Left lung (tissue), 10 donors: ENCODE results near the gene KCND3. TPM values are rescaled to one million over a fixed set of nuclear protein-coding genes. Genes with fewer than 3 reads are reported as not detected.

Source experiments
- ATAC-seq: fragments of 200-7000 bp; cut with Tn5 transposase; one replicate; pipeline ENCODE4 v1.9.1; 2020; ENCODE audit warnings: moderate library complexity
- DNase-seq, 4 donors: peaks; one replicate each; pipeline ENCODE4 v3.0.0-alpha.2; 2013 to 2020
- H3K27ac ChIP-seq, 2 donors: fragments of 200-600 bp; sonication (generic) in 1 of 2; one replicate each; pipeline versions ENCODE4 v1.5.0 to v1.8.0; 2020 to 2021
- H3K27me3 ChIP-seq, 2 donors: fragments of 200-600 bp; sonication (generic) in 1 of 2; one replicate each; pipeline versions ENCODE4 v1.5.0 to v1.8.0; 2020 to 2021
- H3K36me3 ChIP-seq, 2 donors: fragments of 200-600 bp; sonication (generic) in 1 of 2; one replicate each; pipeline versions ENCODE4 v1.5.0 to v1.8.0; 2020 to 2021
- H3K4me1 ChIP-seq, 2 donors: fragments of 200-600 bp; one replicate each; pipeline ENCODE4 v1.8.0; 2021
- H3K4me3 ChIP-seq, 2 donors: fragments of 200-600 bp; sonication (generic) in 1 of 2; one replicate each; pipeline versions ENCODE4 v1.5.0 to v1.8.0; 2020 to 2021; ENCODE audit warnings: mild to moderate bottlenecking in 1 of 2
- H3K9me3 ChIP-seq, 2 donors: fragments of 200-600 bp; sonication (generic) in 1 of 2; one replicate each; pipeline versions ENCODE4 v1.5.0 to v1.8.0; 2020 to 2021
- intact Hi-C, 2 donors: fragments of 100-400 bp; cut with DNase I; formaldehyde crosslinking; loops; one replicate each; pipeline versions ENCODE4 v1.11.2 to v1.14.2; 2022
- polyA plus RNA-seq, 6 donors: library from polyadenylated mRNA; unstranded; fragments of 120-200 nt; gene quantifications; one replicate each; pipeline ENCODE4 v1.2.1, GENCODE V29; 2013; ENCODE audit not compliant: insufficient read length in 6 of 6
- total RNA-seq, 2 donors: library from RNA; stranded (reverse); fragmentation: NEBNext Ultra II Directional; extraction: Animal tissue kit (Norgen Biotek cat#: 25700); gene quantifications; one replicate each; pipeline ENCODE4 v1.2.1, GENCODE V29; 2021
- TF ChIP-seq, protein P1 (sequence below), 2 donors: fragments of 200-600 bp; sonication (generic) in 1 of 2; IDR thresholded peaks; one replicate each; pipeline versions ENCODE4 v1.5.0 to v1.8.0; 2021; ENCODE audit warnings: antibody characterized with exemption in 2 of 2
- donor health status: DM: no; HTN: yes; CAD: no.
- donor health status: DM: no; HTN: no; CAD: no.

The KCND3 gene
- total and polyA plus RNA-seq, 8 donors = 0.32 to 10.2 (median 0.58) TPM

GRCh38 chr1:111751906-111752575 is 237.4 kb downstream of the KCND3 start:
- no peaks in the 10 kb centered on the region for H3K27me3 ChIP-seq
- DNase-seq (no peak), ATAC-seq (no peak)
- H3K4me1 ChIP-seq = peaks cover 11 to 18% of the 10 kb centered on the region in 2 donors
- no peak overlapping the region for H3K27ac ChIP-seq
- H3K36me3 ChIP-seq = no peaks in the 10 kb centered on the region
- intact Hi-C loops = loop anchor here in 1 of 2 donors (10.0 kb wide), 1 partner anchor 247 kb away; the partner anchor contains the start of genes ADORA3 and TMIGD3
- TF ChIP-seq, protein P1, sequence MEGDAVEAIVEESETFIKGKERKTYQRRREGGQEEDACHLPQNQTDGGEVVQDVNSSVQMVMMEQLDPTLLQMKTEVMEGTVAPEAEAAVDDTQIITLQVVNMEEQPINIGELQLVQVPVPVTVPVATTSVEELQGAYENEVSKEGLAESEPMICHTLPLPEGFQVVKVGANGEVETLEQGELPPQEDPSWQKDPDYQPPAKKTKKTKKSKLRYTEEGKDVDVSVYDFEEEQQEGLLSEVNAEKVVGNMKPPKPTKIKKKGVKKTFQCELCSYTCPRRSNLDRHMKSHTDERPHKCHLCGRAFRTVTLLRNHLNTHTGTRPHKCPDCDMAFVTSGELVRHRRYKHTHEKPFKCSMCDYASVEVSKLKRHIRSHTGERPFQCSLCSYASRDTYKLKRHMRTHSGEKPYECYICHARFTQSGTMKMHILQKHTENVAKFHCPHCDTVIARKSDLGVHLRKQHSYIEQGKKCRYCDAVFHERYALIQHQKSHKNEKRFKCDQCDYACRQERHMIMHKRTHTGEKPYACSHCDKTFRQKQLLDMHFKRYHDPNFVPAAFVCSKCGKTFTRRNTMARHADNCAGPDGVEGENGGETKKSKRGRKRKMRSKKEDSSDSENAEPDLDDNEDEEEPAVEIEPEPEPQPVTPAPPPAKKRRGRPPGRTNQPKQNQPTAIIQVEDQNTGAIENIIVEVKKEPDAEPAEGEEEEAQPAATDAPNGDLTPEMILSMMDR (IDR thresholded peaks at IDR 0.05) = no peak
- H3K9me3 ChIP-seq = no peaks in the 10 kb centered on the region
- H3K4me3 ChIP-seq = no peak overlapping the region

DNA sequence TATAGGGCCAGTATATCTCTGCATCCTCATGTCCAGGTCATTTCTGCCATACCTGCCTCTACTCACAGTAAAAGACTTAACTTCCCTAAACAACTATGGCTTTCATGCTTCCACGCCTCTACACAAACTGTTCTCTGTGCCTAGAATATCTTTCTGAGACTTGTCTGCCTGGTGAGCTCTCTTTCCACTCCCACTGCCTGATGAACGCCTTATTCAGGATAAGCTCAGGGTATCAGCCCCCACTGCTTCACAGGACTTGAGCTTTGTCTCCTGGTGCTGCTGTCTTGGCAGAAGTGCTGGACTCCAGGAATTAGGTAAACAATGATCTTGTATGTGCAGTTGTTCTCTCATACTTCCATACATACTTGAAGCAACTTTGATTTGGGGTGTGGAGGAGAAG is 238.6 kb downstream of the KCND3 start:
- no peak for DNase-seq
- Histone ChIP-seq H3K4me1 (peaks cover 6 to 8% of the 10 kb centered on the region in 2 donors), H3K9me3 (no peaks in the 10 kb centered on the region), H3K36me3 (no peaks in the 10 kb centered on the region), H3K4me3 (no peak overlapping the region), H3K27ac (no peak overlapping the region), H3K27me3 (no peaks in the 10 kb centered on the region)
- no peak for ATAC-seq
- TF ChIP-seq, protein P1 (IDR thresholded peaks at IDR 0.05) = no peak
- intact Hi-C loops = loop anchor here in 1 of 2 donors (10.0 kb wide), 1 partner anchor 246 kb away; the partner anchor contains the start of genes ADORA3 and TMIGD3

DNA sequence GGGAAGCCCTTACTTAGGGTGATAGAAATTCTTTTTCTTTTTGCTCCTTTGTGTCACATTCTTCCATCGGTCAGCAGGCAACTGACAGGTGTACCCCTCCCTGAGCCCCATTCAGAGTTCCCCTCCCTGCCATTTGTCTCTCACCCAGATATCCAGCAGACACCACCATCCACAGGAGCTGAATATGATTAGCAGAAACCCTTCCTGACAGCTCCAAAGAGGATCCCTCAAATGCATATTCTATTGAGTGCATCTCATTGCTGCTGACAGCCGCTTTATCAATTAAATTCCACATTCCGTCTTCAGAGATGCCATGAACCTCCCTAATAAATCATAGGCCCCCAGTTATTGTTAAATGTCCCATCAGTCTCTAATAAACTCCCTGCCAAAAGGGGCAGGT is 239.8 kb downstream of the KCND3 start:
- TF ChIP-seq, protein P1 (IDR thresholded peaks at IDR 0.05) = no peak
- Histone ChIP-seq H3K9me3 (no peaks in the 10 kb centered on the region), H3K36me3 (no peaks in the 10 kb centered on the region), H3K4me3 (no peak overlapping the region), H3K4me1 (peaks cover 3% of the 10 kb centered on the region in 2 donors), H3K27me3 (no peaks in the 10 kb centered on the region), H3K27ac (no peak overlapping the region)
- intact Hi-C loops = loop anchor here in 1 of 2 donors (10.0 kb wide), 1 partner anchor 245 kb away; the partner anchor contains the start of genes ADORA3 and TMIGD3
- ATAC-seq = no peak
- no peak for DNase-seq

- intact Hi-C loops = no loop called here
- no peak for DNase-seq
- Histone ChIP-seq H3K9me3 (no peaks in the 10 kb centered on the region), H3K4me1 (no peaks in the 10 kb centered on the region), H3K36me3 (no peaks in the 10 kb centered on the region), H3K27me3 (no peaks in the 10 kb centered on the region), H3K4me3 (no peak overlapping the region), H3K27ac (no peak overlapping the region)
- TF ChIP-seq, protein P1 (IDR thresholded peaks at IDR 0.05) = no peak
- no peak for ATAC-seq
These were observed 241.5 kb downstream of the KCND3 start for GRCh38 chr1:111747947-111748346.

GRCh38 chr1:111747282-111747734 is 242.2 kb downstream of the KCND3 start:
- H3K4me1 ChIP-seq = no peaks in the 10 kb centered on the region
- H3K9me3 ChIP-seq = no peaks in the 10 kb centered on the region
- no peak overlapping the region for H3K4me3 ChIP-seq
- peaks cover 0 to 1% of the 10 kb centered on the region in 2 donors for H3K27me3 ChIP-seq
- peak in 2 of 4 donors; percentile 40 to 72 for DNase-seq
- no peaks in the 10 kb centered on the region for H3K36me3 ChIP-seq
- intact Hi-C loops = no loop called here
- peak; percentile 93 for ATAC-seq
- TF ChIP-seq, protein P1 (IDR thresholded peaks at IDR 0.05) = peak; percentile 45 to 80
- no peak overlapping the region for H3K27ac ChIP-seq
